Left lung (tissue), 10 donors: ENCODE data around the gene CBX7. TPM values are rescaled to one million over a fixed set of nuclear protein-coding genes. Genes with fewer than 3 reads are reported as not detected.

Experiments used
- ATAC-seq: fragments of 200-7000 bp; cut with Tn5 transposase; one replicate; pipeline ENCODE4 v1.9.1; 2020; ENCODE audit warnings: moderate library complexity
- DNase-seq, 4 donors: peaks; one replicate each; pipeline ENCODE4 v3.0.0-alpha.2; 2013 to 2020
- H3K27ac ChIP-seq, 2 donors: fragments of 200-600 bp; sonication (generic) in 1 of 2; one replicate each; pipeline versions ENCODE4 v1.5.0 to v1.8.0; 2020 to 2021
- H3K27me3 ChIP-seq, 2 donors: fragments of 200-600 bp; sonication (generic) in 1 of 2; one replicate each; pipeline versions ENCODE4 v1.5.0 to v1.8.0; 2020 to 2021
- H3K36me3 ChIP-seq, 2 donors: fragments of 200-600 bp; sonication (generic) in 1 of 2; one replicate each; pipeline versions ENCODE4 v1.5.0 to v1.8.0; 2020 to 2021
- H3K4me1 ChIP-seq, 2 donors: fragments of 200-600 bp; one replicate each; pipeline ENCODE4 v1.8.0; 2021
- H3K4me3 ChIP-seq, 2 donors: fragments of 200-600 bp; sonication (generic) in 1 of 2; one replicate each; pipeline versions ENCODE4 v1.5.0 to v1.8.0; 2020 to 2021; ENCODE audit warnings: mild to moderate bottlenecking in 1 of 2
- H3K9me3 ChIP-seq, 2 donors: fragments of 200-600 bp; sonication (generic) in 1 of 2; one replicate each; pipeline versions ENCODE4 v1.5.0 to v1.8.0; 2020 to 2021
- CTCF ChIP-seq, 2 donors: fragments of 200-600 bp; sonication (generic) in 1 of 2; IDR thresholded peaks; one replicate each; pipeline versions ENCODE4 v1.5.0 to v1.8.0; 2021; ENCODE audit warnings: antibody characterized with exemption in 2 of 2
- intact Hi-C, 2 donors: fragments of 100-400 bp; cut with DNase I; formaldehyde crosslinking; loops; one replicate each; pipeline versions ENCODE4 v1.11.2 to v1.14.2; 2022
- polyA plus RNA-seq, 6 donors: library from polyadenylated mRNA; unstranded; fragments of 120-200 nt; gene quantifications; one replicate each; pipeline ENCODE4 v1.2.1, GENCODE V29; 2013; ENCODE audit not compliant: insufficient read length in 6 of 6
- total RNA-seq, 2 donors: library from RNA; stranded (reverse); fragmentation: NEBNext Ultra II Directional; extraction: Animal tissue kit (Norgen Biotek cat#: 25700); gene quantifications; one replicate each; pipeline ENCODE4 v1.2.1, GENCODE V29; 2021
- donor health status: DM: no; HTN: yes; CAD: no.
- donor health status: DM: no; HTN: no; CAD: no.

CBX7 gene
- total and polyA plus RNA-seq, 8 donors, result 7.4 to 17.7 (median 8.8) TPM

DNA sequence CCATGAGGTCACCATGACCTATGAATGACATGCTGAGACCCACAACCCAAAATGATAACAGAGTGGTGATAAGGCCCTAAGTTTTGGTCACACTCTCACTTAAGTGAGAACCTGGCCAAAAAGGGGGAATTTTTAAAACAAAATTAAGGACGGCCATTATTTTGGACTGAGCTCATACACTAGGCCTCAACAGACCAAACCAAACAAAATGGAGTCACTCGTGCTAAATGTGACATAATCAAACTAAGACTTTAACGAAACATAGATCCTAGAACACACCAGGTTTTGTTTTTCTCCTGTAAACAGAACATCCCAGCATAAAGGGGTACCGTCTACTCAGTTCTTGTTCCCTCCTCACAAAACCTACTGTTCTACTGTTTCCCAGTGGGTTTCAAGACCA is 44.0 kb downstream of the CBX7 start:
- Histone ChIP-seq H3K27me3 (peaks cover 0 to 7% of the 10 kb centered on the region in 2 donors), H3K4me3 (no peak overlapping the region), H3K4me1 (no peaks in the 10 kb centered on the region), H3K27ac (no peak overlapping the region), H3K36me3 (no peaks in the 10 kb centered on the region), H3K9me3 (no peaks in the 10 kb centered on the region)
- TF ChIP-seq CTCF (IDR thresholded peaks at IDR 0.05), result no peak
- DNase-seq, result no peak
- no peak for ATAC-seq
- intact Hi-C loops, result no loop called here

- intact Hi-C loops, result no loop called here
Observed at GRCh38 chr22:39106326-39106725, 46.2 kb downstream of the CBX7 start.

GRCh38 chr22:39103431-39103830 is 49.0 kb downstream of the CBX7 start:
- Histone ChIP-seq H3K27me3 (no peaks in the 10 kb centered on the region), H3K4me3 (no peak overlapping the region), H3K9me3 (no peaks in the 10 kb centered on the region), H3K4me1 (peaks cover 0 to 8% of the 10 kb centered on the region in 2 donors), H3K27ac (no peak overlapping the region), H3K36me3 (no peaks in the 10 kb centered on the region)
- DNase-seq (no peak), ATAC-seq (no peak)
- intact Hi-C loops, result no loop called here
- no peak for TF ChIP-seq CTCF (IDR thresholded peaks at IDR 0.05)

More at GRCh38 chr22:39106326-39106725, 46.2 kb downstream of the CBX7 start:
- H3K4me3 ChIP-seq, result no peak overlapping the region
- H3K9me3 ChIP-seq, result no peaks in the 10 kb centered on the region
- H3K4me1 ChIP-seq, result no peaks in the 10 kb centered on the region
- no peak overlapping the region for H3K27ac ChIP-seq
- TF ChIP-seq CTCF (IDR thresholded peaks at IDR 0.05), result no peak
- DNase-seq (no peak), ATAC-seq (no peak)
- no peaks in the 10 kb centered on the region for H3K36me3 ChIP-seq
- no peaks in the 10 kb centered on the region for H3K27me3 ChIP-seq

DNA sequence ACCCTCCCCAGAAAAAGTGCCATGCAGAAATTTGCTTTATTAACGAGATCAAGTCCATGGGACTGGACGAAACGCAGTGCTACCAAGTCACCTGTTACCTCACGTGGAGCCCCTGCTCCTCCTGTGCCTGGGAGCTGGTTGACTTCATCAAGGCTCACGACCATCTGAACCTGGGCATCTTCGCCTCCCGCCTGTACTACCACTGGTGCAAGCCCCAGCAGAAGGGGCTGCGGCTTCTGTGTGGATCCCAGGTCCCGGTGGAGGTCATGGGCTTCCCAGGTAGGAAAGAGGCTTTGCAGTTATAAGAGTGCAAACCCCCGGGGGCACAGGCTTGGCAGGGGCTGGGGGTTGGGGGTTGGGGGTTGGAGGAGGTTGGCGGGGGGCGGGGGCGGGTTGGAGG is 51.3 kb downstream of the CBX7 start:
- H3K27ac ChIP-seq, result no peak overlapping the region
- TF ChIP-seq CTCF (IDR thresholded peaks at IDR 0.05), result no peak
- no peaks in the 10 kb centered on the region for H3K36me3 ChIP-seq
- no peak overlapping the region for H3K4me3 ChIP-seq
- peaks cover 7 to 24% of the 10 kb centered on the region in 2 donors for H3K4me1 ChIP-seq
- H3K9me3 ChIP-seq, result no peaks in the 10 kb centered on the region
- DNase-seq (peak in 1 of 4 donors; percentile 25), ATAC-seq (no peak)
- intact Hi-C loops, result no loop called here
- H3K27me3 ChIP-seq, result no peaks in the 10 kb centered on the region

GRCh38 chr22:39098576-39098975 is 53.9 kb downstream of the CBX7 start:
- Histone ChIP-seq H3K36me3 (no peaks in the 10 kb centered on the region), H3K9me3 (no peaks in the 10 kb centered on the region), H3K27ac (no peak overlapping the region), H3K4me3 (no peak overlapping the region), H3K4me1 (peaks cover 7 to 28% of the 10 kb centered on the region in 2 donors), H3K27me3 (no peaks in the 10 kb centered on the region)
- no peak for TF ChIP-seq CTCF (IDR thresholded peaks at IDR 0.05)
- ATAC-seq (no peak), DNase-seq (no peak)
- intact Hi-C loops, result no loop called here
